GM18526 (cell line): Measurements from ENCODE around the gene NLRP12.

Experiments
- POLR2A ChIP-seq: IDR thresholded peaks from 3 replicates; pipeline ENCODE4 v1.6.1; 2011; ENCODE audit not compliant: insufficient read length; ENCODE audit errors: extremely low read depth

Gene NLRP12

DNA sequence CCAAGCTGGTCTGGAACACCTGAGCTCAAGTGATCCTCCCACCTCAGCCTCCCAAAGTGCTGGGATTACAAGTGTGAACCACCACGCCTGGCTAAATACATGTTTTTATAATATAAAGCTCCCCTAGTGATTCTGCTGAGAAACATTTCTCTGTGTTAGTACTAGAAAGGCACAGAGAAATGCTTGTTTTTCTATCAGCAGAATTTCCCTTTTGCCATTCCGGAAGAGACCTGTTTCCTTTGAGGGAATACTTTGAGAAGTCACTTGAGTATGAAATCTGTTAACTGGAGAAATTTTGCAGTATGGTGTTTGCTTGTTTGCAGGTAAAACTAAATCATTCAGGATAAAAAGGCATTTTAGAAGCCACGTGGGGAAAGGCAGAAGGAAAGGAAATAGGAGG lies 4.4 kb upstream of the NLRP12 start:
- no peak for TF ChIP-seq POLR2A

DNA sequence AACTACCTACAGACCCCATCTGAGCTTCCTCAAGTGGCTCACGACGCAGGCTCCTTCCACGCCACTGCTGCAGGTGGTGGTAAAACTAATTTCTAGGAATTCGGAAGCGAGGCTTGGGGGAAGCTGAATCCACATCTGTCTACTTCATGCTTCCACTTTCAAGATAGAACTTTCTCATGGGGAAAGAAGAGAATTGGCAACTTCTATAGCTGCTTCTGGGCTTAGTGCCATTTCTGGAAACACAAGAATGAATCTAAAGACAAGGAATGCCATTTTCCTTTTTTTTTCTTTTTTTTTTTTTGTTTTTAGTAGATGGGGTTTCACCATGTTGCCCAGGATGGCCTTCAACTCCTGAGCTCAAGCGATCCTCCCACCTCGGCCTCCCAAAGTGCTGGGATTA lies 2.8 kb upstream of the NLRP12 start:
- no peak for TF ChIP-seq POLR2A

DNA sequence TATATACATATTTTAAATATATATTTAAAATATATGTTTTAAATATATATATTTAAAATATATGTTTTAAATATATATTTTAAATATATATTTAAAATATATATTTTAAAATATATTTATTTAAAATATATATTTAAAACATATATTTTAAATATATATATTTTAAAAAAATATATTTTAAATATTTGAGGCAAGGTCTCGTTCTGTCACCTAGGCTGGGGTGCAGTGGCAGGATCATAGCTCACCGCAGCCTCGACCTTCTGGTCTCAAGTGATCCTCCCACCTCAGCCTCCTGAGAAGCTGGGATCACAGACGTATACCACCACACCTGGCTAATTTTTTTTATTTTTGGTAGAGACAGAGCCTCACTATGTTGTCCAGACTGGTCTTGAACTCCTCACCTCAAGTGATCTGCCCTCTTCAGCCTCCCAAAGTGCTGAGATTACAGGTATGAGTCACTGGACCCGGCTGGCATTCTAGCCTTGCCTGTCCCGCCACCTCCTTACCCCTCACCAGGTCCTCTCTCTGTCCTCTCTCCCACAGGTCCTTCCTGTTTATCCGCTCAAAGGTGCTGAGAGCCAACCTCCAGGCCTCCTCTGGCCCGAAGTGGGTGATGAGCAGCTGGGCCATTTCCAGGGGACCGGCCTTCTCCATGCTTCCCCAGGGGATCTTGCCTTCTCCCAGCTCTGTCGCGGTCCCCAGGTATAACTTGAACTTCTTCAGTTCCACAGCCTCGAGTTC lies 564 bp downstream of the NLRP12 start:
- TF ChIP-seq POLR2A = no peak

DNA sequence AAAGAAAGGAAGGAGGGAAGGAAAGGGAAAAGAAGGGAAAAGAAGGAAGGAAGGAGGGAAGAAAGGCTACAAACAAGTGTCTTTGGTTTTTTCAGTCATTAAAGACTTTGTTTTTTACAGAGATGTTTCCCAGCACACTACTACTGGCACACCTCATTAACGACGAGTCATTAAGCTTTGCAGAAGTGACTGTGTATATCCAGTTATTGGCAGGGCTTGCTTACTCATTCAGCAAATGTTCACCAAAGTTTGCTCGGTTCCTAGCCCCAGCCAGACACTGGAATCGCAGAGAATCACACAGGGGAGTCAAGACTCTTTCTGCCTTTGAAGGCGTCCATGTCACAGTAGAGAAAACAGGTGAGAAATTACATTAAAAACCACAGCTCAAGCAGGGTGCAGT lies 4.3 kb downstream of the NLRP12 start:
- no peak for TF ChIP-seq POLR2A

DNA sequence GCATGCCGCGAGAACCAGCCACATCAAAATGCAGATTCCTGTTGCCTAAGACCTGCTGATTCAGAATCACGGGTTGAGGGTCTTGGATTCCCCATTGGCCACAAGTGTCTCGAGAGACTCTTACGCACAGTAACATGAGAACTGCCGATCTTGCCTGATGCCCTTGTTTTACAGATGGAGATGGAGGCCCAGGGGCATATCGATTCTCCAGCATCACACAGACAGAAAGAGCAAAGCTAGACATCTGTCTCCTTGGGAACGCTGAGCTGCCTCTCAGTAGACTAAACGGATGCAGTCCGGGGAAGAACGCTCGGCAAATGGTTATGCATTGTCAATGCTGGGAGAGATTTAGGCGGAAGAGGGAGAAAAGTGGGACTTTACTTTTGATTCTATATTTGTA lies 5.4 kb downstream of the NLRP12 start:
- no peak for TF ChIP-seq POLR2A

DNA sequence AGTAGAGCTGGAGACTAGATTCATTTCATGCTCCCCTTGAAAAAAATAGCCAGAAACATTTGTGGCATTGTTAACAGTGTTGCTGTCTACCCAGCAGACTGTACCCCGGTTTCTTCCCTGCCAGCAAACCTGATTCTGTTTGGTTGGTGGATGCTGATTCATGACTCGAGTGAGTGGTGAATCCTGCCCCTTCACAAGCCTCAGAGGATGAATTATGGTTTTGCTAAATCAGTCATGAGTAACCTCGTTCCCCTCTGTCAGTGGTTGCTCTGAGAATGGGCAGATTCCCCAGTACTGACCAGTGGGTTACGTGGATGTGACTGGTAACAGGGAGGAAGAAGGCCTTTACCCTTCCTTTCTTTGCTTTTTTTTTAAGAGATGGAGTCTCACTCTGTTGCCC lies 10.1 kb downstream of the NLRP12 start:
- no peak for TF ChIP-seq POLR2A

DNA sequence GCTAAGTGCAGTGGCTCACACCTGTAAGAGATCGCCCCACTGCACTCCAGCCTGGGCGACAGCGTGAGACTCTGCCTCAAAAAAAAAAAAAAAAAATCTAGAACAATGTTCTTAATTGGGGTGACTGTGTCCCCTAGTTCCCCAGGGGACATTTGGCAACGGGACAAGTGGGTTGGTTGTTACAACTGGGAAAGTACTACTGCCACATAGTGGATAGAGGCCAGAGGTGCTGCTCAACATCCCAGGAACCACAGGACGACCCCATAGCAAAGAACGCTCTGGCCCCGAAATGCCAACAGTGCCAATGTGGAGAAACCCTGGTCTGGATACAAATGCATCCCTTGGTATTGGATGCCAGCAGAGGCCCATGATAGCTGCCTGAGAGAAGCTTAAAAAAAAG lies 11.8 kb downstream of the NLRP12 start:
- TF ChIP-seq POLR2A = no peak

DNA sequence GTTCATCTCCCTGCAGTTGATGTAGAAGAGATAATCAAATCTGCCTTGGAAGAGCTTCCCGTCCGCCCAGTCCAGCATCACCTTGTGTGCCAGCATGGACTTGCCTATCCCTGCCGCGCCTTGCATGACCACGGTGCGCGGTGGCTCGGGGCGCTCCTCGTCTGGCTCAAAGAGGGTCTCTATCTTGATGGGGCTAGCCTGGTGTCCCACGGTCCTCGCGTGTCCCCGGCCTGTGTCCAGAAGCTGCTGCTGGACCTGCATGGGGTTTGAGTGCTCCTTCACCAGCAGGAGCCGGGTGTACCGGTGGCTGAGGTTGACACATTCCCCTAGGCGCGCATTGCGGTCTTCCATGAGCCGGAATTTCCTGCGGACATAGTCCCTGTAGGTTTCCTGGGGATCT lies 13.2 kb downstream of the NLRP12 start:
- no peak for TF ChIP-seq POLR2A

DNA sequence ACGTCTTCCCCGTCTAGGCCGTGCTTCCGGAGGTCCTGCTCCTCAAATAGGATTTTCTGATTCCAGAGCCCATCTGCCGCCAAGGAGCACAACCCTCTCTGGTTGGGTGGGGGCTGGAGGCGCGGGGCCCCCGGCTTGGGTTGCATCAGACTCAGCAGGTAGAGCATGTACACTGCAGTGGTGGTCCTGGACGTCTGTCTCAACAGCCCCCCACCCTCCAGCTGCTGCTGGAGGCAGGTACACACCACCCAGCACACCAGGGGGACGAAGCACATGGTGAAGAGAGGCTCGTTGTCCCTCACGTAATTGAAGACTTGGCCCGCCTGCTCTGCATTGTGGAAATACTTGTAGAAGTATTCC lies 13.9 kb downstream of the NLRP12 start:
- TF ChIP-seq POLR2A = no peak

DNA sequence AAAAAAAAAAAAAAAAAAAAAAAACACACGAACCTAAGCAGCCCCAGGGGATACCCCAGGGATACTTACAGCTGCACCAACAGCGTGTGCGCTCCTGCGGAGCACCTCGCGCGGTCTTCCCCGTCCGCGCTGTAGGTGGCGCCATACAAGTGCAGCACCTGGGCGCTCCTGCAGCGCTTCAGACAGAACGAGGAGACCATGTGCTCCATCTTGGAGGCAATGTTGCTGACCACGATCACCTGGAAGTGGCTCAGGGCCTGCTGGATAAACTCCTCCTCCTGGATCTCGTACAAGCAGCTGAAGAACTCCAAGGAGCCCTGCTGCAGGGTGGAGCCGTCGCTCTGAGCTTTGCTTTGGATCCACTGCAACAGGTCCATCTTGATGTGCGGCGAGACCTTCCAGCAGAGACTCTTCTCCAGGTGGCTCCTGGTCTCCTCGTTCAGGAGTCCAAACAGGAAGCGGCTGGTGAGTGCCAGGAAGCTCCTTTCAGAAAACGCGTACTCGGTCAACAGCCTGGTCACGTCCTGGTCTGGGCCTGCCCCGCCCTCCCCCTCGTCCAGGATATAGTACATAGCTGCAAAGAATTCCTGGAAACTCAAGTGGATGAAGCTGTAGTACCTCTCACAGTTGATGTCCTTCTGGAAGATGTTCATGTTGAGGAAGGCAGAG lies 14.5 kb downstream of the NLRP12 start:
- no peak for TF ChIP-seq POLR2A

DNA sequence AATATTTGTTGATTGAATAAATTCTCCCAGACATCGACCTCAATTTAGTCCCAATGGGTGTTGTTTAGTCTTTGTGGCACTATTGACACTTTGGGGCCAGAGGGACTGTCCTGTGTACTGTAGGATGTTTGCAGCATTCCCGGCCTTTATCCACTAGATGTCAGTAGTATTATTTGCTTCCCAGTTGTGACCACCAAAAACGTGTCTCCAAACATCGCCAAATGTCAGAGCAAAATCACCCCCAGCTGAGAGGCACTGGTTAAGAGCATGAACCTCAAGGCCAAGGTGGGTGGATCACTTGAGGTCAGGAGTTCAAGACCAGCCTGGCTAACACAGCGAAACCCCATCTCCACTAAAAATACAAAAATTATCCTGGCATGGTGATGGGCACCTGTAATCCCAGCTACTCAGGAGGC lies 15.4 kb downstream of the NLRP12 start:
- TF ChIP-seq POLR2A = no peak

DNA sequence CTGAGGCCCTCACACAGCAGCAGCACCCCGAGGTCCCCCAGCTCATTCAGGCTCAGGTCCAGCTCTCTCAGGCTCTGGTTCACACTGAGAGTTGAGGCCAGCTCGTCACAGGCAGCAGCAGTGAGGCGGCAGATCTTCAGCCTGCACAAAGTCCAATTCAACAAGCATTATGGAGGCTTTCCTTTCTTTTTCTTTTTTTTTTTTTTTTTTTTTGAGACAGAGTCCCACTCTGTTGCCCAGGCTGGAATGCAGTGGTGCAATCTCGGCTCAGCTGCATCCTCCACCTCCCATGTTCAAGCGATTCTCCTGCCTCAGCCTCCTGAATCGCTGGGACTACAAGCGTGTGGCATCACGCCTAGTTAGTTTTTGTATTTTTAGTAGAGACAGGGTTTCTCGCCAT lies 22.9 kb downstream of the NLRP12 start:
- no peak for TF ChIP-seq POLR2A

DNA sequence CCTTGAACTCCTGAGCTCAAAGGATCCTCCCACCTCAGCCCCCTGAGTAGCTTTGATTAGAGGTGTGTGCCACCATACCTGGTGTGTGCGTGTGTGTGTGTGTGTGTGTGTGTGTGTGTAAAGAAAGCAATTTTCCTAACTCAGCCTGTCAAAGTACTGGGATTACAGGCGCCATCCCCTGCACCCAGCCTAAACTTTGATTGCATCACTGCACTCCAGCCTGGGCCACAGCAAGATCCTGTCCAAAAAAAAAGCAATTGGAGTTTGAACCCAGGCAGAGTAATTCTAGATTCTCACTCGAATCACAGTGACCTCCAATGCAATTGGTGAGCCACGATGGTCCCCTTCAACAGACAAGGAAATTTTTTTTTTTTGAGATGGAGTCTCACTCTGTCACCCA lies 29.1 kb downstream of the NLRP12 start:
- TF ChIP-seq POLR2A = no peak

DNA sequence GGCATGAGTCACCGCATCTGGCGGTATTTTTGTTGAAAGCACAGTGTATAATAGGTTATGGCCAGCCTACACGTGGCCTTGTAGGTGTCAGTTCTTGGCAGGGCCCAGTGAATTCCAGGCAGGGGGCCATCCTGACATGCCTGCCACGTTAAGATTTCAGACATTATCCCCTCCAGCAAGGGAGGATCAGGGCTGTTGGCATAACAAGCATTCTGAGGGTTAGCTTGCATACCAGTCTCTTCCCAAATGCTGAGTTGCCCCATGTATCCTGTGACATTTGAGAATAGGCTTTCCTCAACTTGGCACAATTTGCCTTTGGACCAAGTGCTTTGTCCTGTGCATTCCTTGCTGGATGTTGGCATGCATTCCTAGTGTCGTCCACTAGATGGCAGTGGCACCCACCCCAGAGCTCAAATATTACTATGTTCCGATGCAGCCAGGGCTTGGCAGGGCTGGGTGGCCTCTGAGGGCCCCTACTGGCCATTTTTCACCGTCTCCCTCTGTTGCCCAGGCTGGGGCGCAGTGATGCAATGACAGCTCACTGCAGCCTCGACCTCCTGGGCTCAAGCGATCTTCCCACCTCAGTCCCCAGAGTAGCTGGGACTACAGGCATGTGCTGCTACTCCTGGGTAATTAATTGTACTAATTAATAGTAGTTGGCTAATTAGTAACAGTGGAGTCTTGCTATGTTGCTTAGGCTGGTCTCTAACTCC lies 31.2 kb downstream of the NLRP12 start:
- no peak for TF ChIP-seq POLR2A

DNA sequence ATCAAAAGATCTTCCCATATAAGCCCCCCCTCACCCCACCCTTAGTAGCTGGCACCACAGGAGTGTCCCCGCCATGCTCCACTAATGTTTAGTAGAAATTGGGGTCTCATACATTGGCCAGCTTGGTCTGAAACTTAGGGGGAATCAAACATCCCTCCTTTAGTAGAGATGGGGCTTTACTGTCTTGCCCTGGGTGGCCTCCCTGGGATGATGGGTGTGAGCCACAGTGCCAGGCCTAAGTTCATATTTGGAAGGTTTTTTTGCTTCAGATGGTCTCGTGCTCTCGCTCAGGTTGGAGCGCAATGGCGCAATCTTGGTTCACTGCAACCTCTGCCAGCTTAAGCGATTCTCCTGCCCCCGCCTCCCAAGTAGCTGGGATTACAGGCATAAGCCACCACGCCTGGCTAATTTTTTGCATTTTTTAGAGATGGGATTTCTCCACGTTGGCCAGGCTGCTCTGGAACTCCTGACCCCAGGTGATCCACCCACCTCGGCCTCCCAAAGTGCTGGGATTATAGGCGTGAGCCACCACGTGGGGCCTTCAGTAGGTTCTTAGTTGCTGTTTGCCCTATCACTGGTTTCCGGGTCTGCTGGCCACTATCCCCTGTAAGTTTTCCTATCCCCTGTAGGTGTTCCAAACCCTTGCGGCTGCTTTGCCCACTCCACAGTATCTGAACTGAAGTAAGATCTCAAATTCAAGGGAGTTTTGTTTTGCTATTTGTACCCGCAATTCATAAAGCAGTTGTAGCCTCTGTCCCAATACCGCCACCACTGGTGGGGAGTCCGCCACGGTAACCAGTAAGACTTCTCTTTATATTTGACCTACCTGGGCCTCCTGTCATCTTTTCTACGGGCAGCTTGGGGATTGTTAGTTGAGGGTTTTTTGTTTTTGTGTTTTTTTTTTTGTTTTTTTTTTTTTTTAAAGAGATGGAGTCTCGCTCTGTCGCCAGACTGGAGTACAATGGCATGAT lies 34.1 kb downstream of the NLRP12 start:
- no peak for TF ChIP-seq POLR2A
